Bronchial epithelial cell (primary cell): ENCODE measurements around the gene TGFBR3. TPM values are rescaled to one million over a fixed set of nuclear protein-coding genes. Genes with fewer than 3 reads are reported as not detected.
A peak's percentile ranks its signal among the peaks of the same experiment; 100 is the strongest.
"Not testable (repeated sequence)": the region's sequence is repeated elsewhere in the genome, so short reads cannot be mapped to it uniquely, and the experiment has no call there.

Experiments used
- DNase-seq: peaks from one replicate; pipeline ENCODE4 v3.0.0-alpha.2; 2010; ENCODE audit warnings: low read depth
- FAIRE-seq: peaks from 2 replicates; lab custom pipeline; 2011; peaks lifted over from hg19 to GRCh38; lab: Jason Lieb, UNC
- H3K27me3 ChIP-seq: 2 replicates; pipeline ENCODE4 v1.5.1; 2011; ENCODE audit warnings: low read length; ENCODE audit not compliant: control insufficient read depth, insufficient read depth
- H3K36me3 ChIP-seq: 2 replicates; pipeline ENCODE4 v1.5.1; 2011; ENCODE audit warnings: low read length; ENCODE audit not compliant: control insufficient read depth, insufficient read depth
- H3K4me3 ChIP-seq: 2 replicates; pipeline ENCODE4 v1.5.1; 2011; ENCODE audit warnings: mild to moderate bottlenecking, low read depth, low read length, control low read depth
- CTCF ChIP-seq: IDR thresholded peaks from 2 replicates; pipeline ENCODE4 v1.5.1; 2011; ENCODE audit warnings: mild to moderate bottlenecking, moderate library complexity, low read length, control low read depth, inconsistent platforms; ENCODE audit not compliant: insufficient read depth, severe bottlenecking
- total RNA-seq: library from RNA; depleted of rRNA; stranded (reverse); fragments of >200 nt; gene quantifications from 2 replicates; pipeline ENCODE4 v1.2.1, GENCODE V29; 2014

The TGFBR3 gene
- total RNA-seq, 1 donor from 2014 or later: 1.8 TPM

DNA sequence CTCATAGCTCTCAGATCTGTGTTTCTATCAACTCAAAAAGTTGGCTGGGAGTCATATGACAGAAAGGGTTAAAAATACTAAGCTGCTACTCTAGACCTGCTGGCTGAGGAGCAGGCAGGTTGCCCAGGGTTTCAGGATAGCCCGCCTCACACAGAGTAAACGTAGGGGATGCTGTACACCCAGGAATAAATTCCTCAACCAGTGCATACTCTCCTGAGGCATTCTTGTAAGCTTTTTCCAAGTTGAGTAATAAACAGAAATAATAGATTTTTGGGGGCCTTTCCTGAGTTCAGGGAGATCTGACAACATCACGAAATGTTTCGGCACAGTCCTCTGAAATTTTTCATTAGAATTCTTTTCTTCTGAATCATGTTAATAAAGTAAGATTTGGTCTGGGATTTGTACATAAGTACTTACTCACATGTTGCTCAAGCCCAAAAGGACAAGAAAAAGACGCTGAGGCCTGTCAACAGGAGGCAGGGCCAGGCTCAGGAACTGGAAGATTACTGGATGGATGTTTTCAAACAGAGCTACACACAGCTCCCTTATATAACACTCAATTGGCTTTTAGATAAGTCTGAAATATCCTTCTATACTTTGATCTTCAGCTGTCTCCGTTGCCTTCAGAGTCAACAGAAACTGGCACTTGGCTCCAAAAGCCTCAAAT lies 41.0 kb downstream of the TGFBR3 start:
- Histone ChIP-seq H3K27me3 (no peaks in the 10 kb centered on the region), H3K4me3 (no peak overlapping the region), H3K36me3 (no peaks in the 10 kb centered on the region)
- TF ChIP-seq CTCF: no peak
- peak; percentile 93 for DNase-seq
- no peak for FAIRE-seq

GRCh38 chr1:91843843-91844242 lies 42.1 kb downstream of the TGFBR3 start:
- Histone ChIP-seq H3K27me3 (no peaks in the 10 kb centered on the region), H3K36me3 (no peaks in the 10 kb centered on the region), H3K4me3 (no peak overlapping the region)
- DNase-seq: no peak
- no peak for FAIRE-seq
- TF ChIP-seq CTCF: no peak

GRCh38 chr1:91842563-91842962 lies 43.4 kb downstream of the TGFBR3 start:
- DNase-seq: no peak
- Histone ChIP-seq H3K4me3 (no peak overlapping the region), H3K36me3 (no peaks in the 10 kb centered on the region), H3K27me3 (no peaks in the 10 kb centered on the region)
- no peak for TF ChIP-seq CTCF
- FAIRE-seq: no peak

DNA sequence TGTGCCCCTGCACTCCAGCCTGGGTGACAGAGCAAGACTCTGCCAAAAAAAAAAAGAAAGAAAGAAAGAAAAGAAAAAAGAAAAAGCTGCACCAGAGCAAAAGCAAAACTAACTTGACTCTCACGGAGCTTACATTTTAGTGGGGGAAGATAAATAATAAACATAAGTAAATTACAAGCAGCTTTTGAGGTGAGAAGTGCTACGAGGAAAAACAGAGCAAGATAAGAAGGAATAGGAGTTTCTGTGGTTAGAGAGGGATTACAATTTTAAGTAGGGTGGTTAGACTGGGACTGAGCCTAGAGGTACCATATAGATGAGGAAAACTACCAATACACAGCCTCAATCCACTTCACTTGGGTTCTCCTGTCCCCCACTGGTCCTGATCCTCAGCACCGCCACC lies 43.9 kb downstream of the TGFBR3 start:
- Histone ChIP-seq H3K36me3 (no peaks in the 10 kb centered on the region), H3K4me3 (no peak overlapping the region), H3K27me3 (no peaks in the 10 kb centered on the region)
- FAIRE-seq (no peak), DNase-seq (no peak)
- no peak for TF ChIP-seq CTCF

DNA sequence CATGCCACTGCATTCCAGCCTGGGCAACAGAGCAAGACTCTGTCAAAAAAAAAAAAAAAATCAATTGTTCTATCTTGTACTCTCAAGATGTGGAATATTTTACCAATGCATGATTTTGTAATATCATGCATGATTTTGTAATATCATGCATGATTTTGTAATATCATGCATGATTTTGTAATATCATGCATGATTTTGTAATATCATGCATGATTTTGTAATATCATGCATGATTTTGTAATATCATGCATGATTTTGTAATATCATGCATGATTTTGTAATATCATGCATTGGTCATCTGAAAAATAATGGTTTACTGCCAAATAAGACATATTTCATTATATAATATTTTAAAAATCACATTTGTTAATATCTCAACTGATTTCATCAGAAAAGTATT lies 45.7 kb downstream of the TGFBR3 start:
- H3K4me3 ChIP-seq, FAIRE-seq, DNase-seq, H3K27me3 ChIP-seq, H3K36me3 ChIP-seq: not testable (repeated sequence)

DNA sequence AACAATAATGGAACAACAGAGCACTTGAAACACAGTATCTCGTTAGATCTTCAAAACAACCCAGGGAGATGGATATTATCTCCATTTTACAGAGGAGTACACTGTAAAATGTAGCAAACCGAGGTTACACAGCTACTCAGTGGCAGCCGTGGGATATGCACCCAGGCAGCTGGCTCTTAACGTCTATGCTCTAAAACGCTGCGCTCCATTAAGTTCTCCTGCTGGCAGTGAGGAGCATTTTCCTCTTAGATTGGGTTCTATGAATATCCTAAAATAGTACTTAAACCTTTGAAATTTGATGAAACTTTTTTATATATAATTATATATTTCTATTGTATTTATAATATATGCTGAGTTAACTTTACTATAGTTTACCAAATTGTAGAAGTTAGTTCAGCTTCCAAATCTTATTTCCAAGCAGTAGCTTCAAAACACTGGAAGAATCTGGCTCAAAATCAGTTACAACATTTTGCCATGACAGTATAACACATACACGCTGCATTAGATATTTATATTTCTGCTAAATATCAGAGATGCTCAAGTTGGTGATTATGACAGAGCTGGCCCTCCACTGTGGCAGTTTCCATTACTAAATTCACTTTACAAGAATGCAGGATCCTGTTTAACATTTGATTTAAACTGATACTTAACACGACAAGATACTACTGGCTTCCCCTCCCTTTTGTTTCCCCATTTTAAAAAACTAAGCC lies 49.5 kb downstream of the TGFBR3 start:
- FAIRE-seq (no peak), DNase-seq (no peak)
- Histone ChIP-seq H3K36me3 (no peaks in the 10 kb centered on the region), H3K27me3 (no peaks in the 10 kb centered on the region), H3K4me3 (no peak overlapping the region)
- TF ChIP-seq CTCF: no peak
